HL-60 (cell line): ENCODE measurements around the gene TCEANC2.

Source experiments
- POLR2AphosphoS5 ChIP-seq: IDR thresholded peaks from 2 replicates; pipeline ENCODE4 v1.6.1; 2012; ENCODE audit warnings: low read depth
- TF ChIP-seq, protein P1 (sequence below): IDR thresholded peaks from one replicate; pipeline ENCODE4 v1.5.1; 2011; ENCODE audit warnings: low read length, control low read depth, inconsistent platforms; ENCODE audit not compliant: insufficient read depth

- no peak for TF ChIP-seq POLR2AphosphoS5
- TF ChIP-seq, protein P1, sequence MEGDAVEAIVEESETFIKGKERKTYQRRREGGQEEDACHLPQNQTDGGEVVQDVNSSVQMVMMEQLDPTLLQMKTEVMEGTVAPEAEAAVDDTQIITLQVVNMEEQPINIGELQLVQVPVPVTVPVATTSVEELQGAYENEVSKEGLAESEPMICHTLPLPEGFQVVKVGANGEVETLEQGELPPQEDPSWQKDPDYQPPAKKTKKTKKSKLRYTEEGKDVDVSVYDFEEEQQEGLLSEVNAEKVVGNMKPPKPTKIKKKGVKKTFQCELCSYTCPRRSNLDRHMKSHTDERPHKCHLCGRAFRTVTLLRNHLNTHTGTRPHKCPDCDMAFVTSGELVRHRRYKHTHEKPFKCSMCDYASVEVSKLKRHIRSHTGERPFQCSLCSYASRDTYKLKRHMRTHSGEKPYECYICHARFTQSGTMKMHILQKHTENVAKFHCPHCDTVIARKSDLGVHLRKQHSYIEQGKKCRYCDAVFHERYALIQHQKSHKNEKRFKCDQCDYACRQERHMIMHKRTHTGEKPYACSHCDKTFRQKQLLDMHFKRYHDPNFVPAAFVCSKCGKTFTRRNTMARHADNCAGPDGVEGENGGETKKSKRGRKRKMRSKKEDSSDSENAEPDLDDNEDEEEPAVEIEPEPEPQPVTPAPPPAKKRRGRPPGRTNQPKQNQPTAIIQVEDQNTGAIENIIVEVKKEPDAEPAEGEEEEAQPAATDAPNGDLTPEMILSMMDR, result peak; percentile 42
Observed at GRCh38 chr1:54121482-54122134, 68.2 kb downstream of the TCEANC2 start.
